CD14-positive monocyte (primary cell): ENCODE results near the gene COL6A1. TPM values are rescaled to one million over a fixed set of nuclear protein-coding genes. Genes with fewer than 3 reads are reported as not detected.

ENCODE experiments used
- DNase-seq, 3 donors: peaks; one replicate each; pipeline ENCODE4 v3.0.0-alpha.2; 2011 to 2022
- H2AFZ ChIP-seq: 2 replicates; pipeline ENCODE4 v1.6.0; 2012; ENCODE audit warnings: mild to moderate bottlenecking, low read depth, low read length, inconsistent platforms; ENCODE audit not compliant: insufficient read depth, poor library complexity, severe bottlenecking
- H3K27ac ChIP-seq, 2 donors: 1 replicate in 1 of 2; 2 replicates in 1 of 2; pipeline ENCODE4 v1.5.1; 2012 to 2013; ENCODE audit warnings: low read length in 2 of 2, control low read depth in 1 of 2, inconsistent platforms in 1 of 2, low read depth in 1 of 2, mild to moderate bottlenecking in 1 of 2
- H3K27me3 ChIP-seq, 2 donors: one replicate each; pipeline versions ENCODE4 v1.6.0 to v1.6.1; 2011 to 2013; ENCODE audit warnings: low read length in 2 of 2; ENCODE audit not compliant: control insufficient read depth in 2 of 2, insufficient read depth in 2 of 2
- H3K36me3 ChIP-seq, 2 donors: replicated peaks in 1 of 2; 1 replicate in 1 of 2; 2 replicates in 1 of 2; pipeline versions ENCODE4 v1.5.1 to v1.6.1; 2012 to 2013; ENCODE audit warnings: low read length in 2 of 2, control low read depth in 1 of 2, inconsistent platforms in 1 of 2, mild to moderate bottlenecking in 1 of 2; ENCODE audit not compliant: insufficient read depth in 2 of 2, control insufficient read depth in 1 of 2
- H3K4me1 ChIP-seq, 2 donors: 1 replicate in 1 of 2; 2 replicates in 1 of 2; pipeline versions ENCODE4 v1.5.1 to v1.6.1; 2012 to 2013; ENCODE audit warnings: low read length in 2 of 2, control low read depth in 1 of 2, inconsistent platforms in 1 of 2, mild to moderate bottlenecking in 1 of 2, moderate library complexity in 1 of 2; ENCODE audit not compliant: insufficient read depth in 2 of 2, control insufficient read depth in 1 of 2
- H3K4me2 ChIP-seq: replicated peaks from 2 replicates; pipeline ENCODE3; 2012; ENCODE audit warnings: low read length, moderate library complexity, mild to moderate bottlenecking; ENCODE audit not compliant: poor library complexity, severe bottlenecking; ENCODE audit errors: extremely low read depth
- H3K4me3 ChIP-seq, 3 experiments: fragments of 200-600 bp in 1 of 3; sonication (generic) in 1 of 3; replicated peaks in 1 of 3; 1 replicate in 2 of 3; 2 replicates in 1 of 3; pipeline ENCODE4 v1.5.1; 2011 to 2013; ENCODE audit warnings: low read length in 3 of 3, mild to moderate bottlenecking in 3 of 3, control low read depth in 2 of 3, low read depth in 2 of 3, inconsistent platforms in 1 of 3, moderate library complexity in 1 of 3
- H3K79me2 ChIP-seq: 2 replicates; pipeline ENCODE4 v1.6.0; 2012; ENCODE audit warnings: mild to moderate bottlenecking, control low read depth, inconsistent platforms, low read length, moderate library complexity; ENCODE audit not compliant: insufficient read depth
- H3K9ac ChIP-seq: 2 replicates; pipeline ENCODE4 v1.6.0; 2017; ENCODE audit warnings: low read length, mild to moderate bottlenecking; ENCODE audit not compliant: insufficient read depth, poor library complexity, severe bottlenecking
- H3K9me3 ChIP-seq, 2 donors: replicated peaks in 1 of 2; 1 replicate in 1 of 2; 2 replicates in 1 of 2; pipeline versions ENCODE4 v1.5.1 to v1.6.1; 2012 to 2013; ENCODE audit warnings: low read length in 2 of 2, control low read depth in 1 of 2; ENCODE audit not compliant: control insufficient read depth in 1 of 2, insufficient read depth in 1 of 2
- H4K20me1 ChIP-seq: 2 replicates; pipeline ENCODE4 v1.6.0; 2012; ENCODE audit warnings: mild to moderate bottlenecking, low read length, control low read depth, moderate library complexity; ENCODE audit not compliant: insufficient read depth
- H3K27ac Mint-ChIP-seq, 7 donors: one replicate each; pipeline ENCODE4 v1.8.0; 2020; ENCODE audit warnings: mild to moderate bottlenecking in 7 of 7, mixed read lengths in 7 of 7, moderate library complexity in 6 of 7, inconsistent platforms in 2 of 7
- H3K27me3 Mint-ChIP-seq, 3 donors: one replicate each; pipeline ENCODE4 v1.8.0; 2021 to 2022; ENCODE audit warnings: low read depth in 3 of 3, mild to moderate bottlenecking in 3 of 3, mixed read lengths in 3 of 3, moderate library complexity in 3 of 3, inconsistent platforms in 1 of 3
- H3K36me3 Mint-ChIP-seq, 2 donors: one replicate each; pipeline ENCODE4 v1.8.0; 2020; ENCODE audit warnings: mixed read lengths in 2 of 2, inconsistent platforms in 1 of 2, mild to moderate bottlenecking in 1 of 2
- H3K4me1 Mint-ChIP-seq: one replicate; pipeline ENCODE4 v1.8.0; 2020; ENCODE audit warnings: mild to moderate bottlenecking, mixed read lengths
- H3K4me3 Mint-ChIP-seq, 2 donors: one replicate each; pipeline ENCODE4 v1.8.0; 2020; ENCODE audit warnings: mild to moderate bottlenecking in 2 of 2, mixed read lengths in 2 of 2, moderate library complexity in 1 of 2
- H3K9me3 Mint-ChIP-seq, 7 donors: one replicate each; pipeline ENCODE4 v1.8.0; 2020 to 2022; ENCODE audit warnings: mixed read lengths in 7 of 7, mild to moderate bottlenecking in 6 of 7, moderate library complexity in 6 of 7, inconsistent platforms in 2 of 7
- WGBS: methylation state at CpG from one replicate; pipeline ENCODE4 v1.1.5; 2013; ENCODE audit warnings: missing lambda C conversion rate; ENCODE audit not compliant: insufficient coverage; 5-methylcytosine and 5-hydroxymethylcytosine counted together
- intact Hi-C, 2 donors: fragments of 100-400 bp; cut with micrococcal nuclease; formaldehyde crosslinking; loops; one replicate each; pipeline versions ENCODE4 v1.15.0 to v1.15.1; 2023
- polyA plus RNA-seq, 3 donors: library from polyadenylated mRNA; depleted of rRNA in 1 of 3; unstranded in 2 of 3; stranded (reverse) in 1 of 3; fragments of 300-500 nt in 2 of 3; fragments of >200 nt in 1 of 3; fragmentation: Illumina TruSeq in 2 of 3; gene quantifications; 1 replicate in 2 of 3; 2 replicates in 1 of 3; pipeline ENCODE4 v1.2.3, GENCODE V29; 2012 to 2021
- TF ChIP-seq, protein P1 (sequence below): fragments of 200-600 bp; IDR thresholded peaks from one replicate; pipeline ENCODE4 v1.8.0; 2022; ENCODE audit warnings: antibody characterized with exemption, mild to moderate bottlenecking

The COL6A1 gene
- polyA plus RNA-seq, 3 donors = 0.08 to 0.11 (median 0.10) TPM

- H2AFZ ChIP-seq = no peak overlapping the region
- no peaks in the 10 kb centered on the region for H3K36me3 Mint-ChIP-seq
- peaks cover 12 to 15% (median 14%) of the 10 kb centered on the region in 3 donors for H3K27me3 Mint-ChIP-seq
- H3K4me2 ChIP-seq = no peak overlapping the region
- H3K27ac ChIP-seq = no peak overlapping the region
- TF ChIP-seq, protein P1, sequence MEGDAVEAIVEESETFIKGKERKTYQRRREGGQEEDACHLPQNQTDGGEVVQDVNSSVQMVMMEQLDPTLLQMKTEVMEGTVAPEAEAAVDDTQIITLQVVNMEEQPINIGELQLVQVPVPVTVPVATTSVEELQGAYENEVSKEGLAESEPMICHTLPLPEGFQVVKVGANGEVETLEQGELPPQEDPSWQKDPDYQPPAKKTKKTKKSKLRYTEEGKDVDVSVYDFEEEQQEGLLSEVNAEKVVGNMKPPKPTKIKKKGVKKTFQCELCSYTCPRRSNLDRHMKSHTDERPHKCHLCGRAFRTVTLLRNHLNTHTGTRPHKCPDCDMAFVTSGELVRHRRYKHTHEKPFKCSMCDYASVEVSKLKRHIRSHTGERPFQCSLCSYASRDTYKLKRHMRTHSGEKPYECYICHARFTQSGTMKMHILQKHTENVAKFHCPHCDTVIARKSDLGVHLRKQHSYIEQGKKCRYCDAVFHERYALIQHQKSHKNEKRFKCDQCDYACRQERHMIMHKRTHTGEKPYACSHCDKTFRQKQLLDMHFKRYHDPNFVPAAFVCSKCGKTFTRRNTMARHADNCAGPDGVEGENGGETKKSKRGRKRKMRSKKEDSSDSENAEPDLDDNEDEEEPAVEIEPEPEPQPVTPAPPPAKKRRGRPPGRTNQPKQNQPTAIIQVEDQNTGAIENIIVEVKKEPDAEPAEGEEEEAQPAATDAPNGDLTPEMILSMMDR = no peak
- no peaks in the 10 kb centered on the region for H4K20me1 ChIP-seq
- no peaks in the 10 kb centered on the region for H3K79me2 ChIP-seq
- no peaks in the 10 kb centered on the region for H3K4me1 ChIP-seq
- no peak overlapping the region for H3K27ac Mint-ChIP-seq
- H3K4me1 Mint-ChIP-seq = peaks cover 2% of the 10 kb centered on the region
- no peak for DNase-seq
- H3K27me3 ChIP-seq = peaks cover 2 to 9% of the 10 kb centered on the region in 2 donors
- peaks cover 0 to 3% (median 1%) of the 10 kb centered on the region in 7 donors for H3K9me3 Mint-ChIP-seq
- no peak overlapping the region for H3K9ac ChIP-seq
- no peak overlapping the region for H3K4me3 ChIP-seq
- no peaks in the 10 kb centered on the region for H3K9me3 ChIP-seq
- H3K4me3 Mint-ChIP-seq = no peak overlapping the region
- intact Hi-C loops = no loop called here
- WGBS = 89% methylated on average over 2 of the region's 4 CpGs
- no peaks in the 10 kb centered on the region for H3K36me3 ChIP-seq
Measured at GRCh38 chr21:46017695-46018094, 36.1 kb downstream of the COL6A1 start.

- H3K9me3 ChIP-seq = no peaks in the 10 kb centered on the region
- Mint-ChIP-seq H3K4me3 (no peak overlapping the region), H3K4me1 (peaks cover 2% of the 10 kb centered on the region), H3K9me3 (peaks cover 0 to 3% (median 1%) of the 10 kb centered on the region in 7 donors), H3K27me3 (peaks cover 12 to 15% (median 14%) of the 10 kb centered on the region in 3 donors), H3K27ac (no peak overlapping the region), H3K36me3 (no peaks in the 10 kb centered on the region)
- H4K20me1 ChIP-seq = no peaks in the 10 kb centered on the region
- no peaks in the 10 kb centered on the region for H3K36me3 ChIP-seq
- TF ChIP-seq, protein P1 = no peak
- WGBS = no CpG with 5 or more reads among the region's 3 CpGs
- no peak overlapping the region for H3K27ac ChIP-seq
- H3K79me2 ChIP-seq = no peaks in the 10 kb centered on the region
- no peak overlapping the region for H2AFZ ChIP-seq
- no peak for DNase-seq
- no peak overlapping the region for H3K4me3 ChIP-seq
- H3K9ac ChIP-seq = no peak overlapping the region
- H3K4me2 ChIP-seq = no peak overlapping the region
- peaks cover 2 to 5% of the 10 kb centered on the region in 2 donors for H3K27me3 ChIP-seq
- intact Hi-C loops = no loop called here
- H3K4me1 ChIP-seq = no peaks in the 10 kb centered on the region
Measured at GRCh38 chr21:46018615-46019014, 37.0 kb downstream of the COL6A1 start.
